Neural crest cell (in vitro differentiated cells): ENCODE results near the gene PGAP2. TPM values are rescaled to one million over a fixed set of nuclear protein-coding genes. Genes with fewer than 3 reads are reported as not detected.

Experiments used
- DNase-seq: peaks from one replicate; pipeline ENCODE4 v3.0.0; 2021; ENCODE audit warnings: low read depth, mixed read lengths, low spot score
- H3K27ac Mint-ChIP-seq: one replicate; pipeline ENCODE4 v1.8.0; 2021; ENCODE audit warnings: mild to moderate bottlenecking, mixed read lengths; ENCODE audit not compliant: unreplicated experiment
- H3K27me3 Mint-ChIP-seq: 2 replicates; pipeline ENCODE4 v1.8.0; 2021; ENCODE audit warnings: low read depth, mild to moderate bottlenecking, mixed read lengths
- H3K36me3 Mint-ChIP-seq: 2 replicates; pipeline ENCODE4 v1.8.0; 2021; ENCODE audit warnings: low read depth, mild to moderate bottlenecking, mixed read lengths
- H3K4me1 Mint-ChIP-seq: 2 replicates; pipeline ENCODE4 v1.8.0; 2021; ENCODE audit warnings: mixed read lengths
- H3K4me3 Mint-ChIP-seq: one replicate; pipeline ENCODE4 v1.8.0; 2021; ENCODE audit warnings: mild to moderate bottlenecking, mixed read lengths
- H3K9me3 Mint-ChIP-seq: 2 replicates; pipeline ENCODE4 v1.8.0; 2021; ENCODE audit warnings: mixed read lengths
- total RNA-seq: library from RNA; stranded (reverse); gene quantifications from 2 replicates; pipeline ENCODE4 v1.2.1, GENCODE V29; 2021
- TF ChIP-seq, protein P1 (sequence below): fragments of 200-600 bp; sonication (generic); conservative IDR thresholded peaks from 2 replicates; pipeline ENCODE4 v1.5.0; 2021; ENCODE audit warnings: antibody characterized with exemption, mild to moderate bottlenecking

Gene PGAP2
- total RNA-seq, 1 donor from 2014 or later = 34.8 TPM

DNA sequence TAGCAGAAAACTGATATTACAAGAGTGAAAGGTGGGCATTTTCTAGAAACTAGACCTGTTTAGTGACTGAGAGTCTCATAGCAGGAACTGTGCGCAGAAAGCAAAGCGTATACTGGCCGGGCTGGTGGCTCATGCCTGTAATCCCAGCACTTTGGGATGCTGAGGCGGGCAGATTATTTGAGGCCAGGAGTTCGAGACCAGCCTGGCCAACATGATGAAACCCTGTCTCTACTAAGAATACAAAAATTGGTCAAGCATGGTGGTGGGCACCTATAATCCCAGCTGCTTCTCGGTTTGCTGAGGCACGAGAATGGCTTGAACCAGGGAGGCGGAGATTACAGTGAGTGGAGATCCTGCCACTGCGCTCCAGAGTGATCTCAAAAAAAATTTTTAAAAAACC is 9.2 kb upstream of the PGAP2 start:
- TF ChIP-seq, protein P1, sequence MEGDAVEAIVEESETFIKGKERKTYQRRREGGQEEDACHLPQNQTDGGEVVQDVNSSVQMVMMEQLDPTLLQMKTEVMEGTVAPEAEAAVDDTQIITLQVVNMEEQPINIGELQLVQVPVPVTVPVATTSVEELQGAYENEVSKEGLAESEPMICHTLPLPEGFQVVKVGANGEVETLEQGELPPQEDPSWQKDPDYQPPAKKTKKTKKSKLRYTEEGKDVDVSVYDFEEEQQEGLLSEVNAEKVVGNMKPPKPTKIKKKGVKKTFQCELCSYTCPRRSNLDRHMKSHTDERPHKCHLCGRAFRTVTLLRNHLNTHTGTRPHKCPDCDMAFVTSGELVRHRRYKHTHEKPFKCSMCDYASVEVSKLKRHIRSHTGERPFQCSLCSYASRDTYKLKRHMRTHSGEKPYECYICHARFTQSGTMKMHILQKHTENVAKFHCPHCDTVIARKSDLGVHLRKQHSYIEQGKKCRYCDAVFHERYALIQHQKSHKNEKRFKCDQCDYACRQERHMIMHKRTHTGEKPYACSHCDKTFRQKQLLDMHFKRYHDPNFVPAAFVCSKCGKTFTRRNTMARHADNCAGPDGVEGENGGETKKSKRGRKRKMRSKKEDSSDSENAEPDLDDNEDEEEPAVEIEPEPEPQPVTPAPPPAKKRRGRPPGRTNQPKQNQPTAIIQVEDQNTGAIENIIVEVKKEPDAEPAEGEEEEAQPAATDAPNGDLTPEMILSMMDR = no peak
- DNase-seq = no peak
- Mint-ChIP-seq H3K9me3 (peaks cover 5% of the 10 kb centered on the region), H3K4me1 (peaks cover 27% of the 10 kb centered on the region), H3K27ac (no peak overlapping the region), H3K36me3 (peaks cover 9% of the 10 kb centered on the region), H3K27me3 (peaks cover 4% of the 10 kb centered on the region), H3K4me3 (peak overlapping the region; percentile 44)

DNA sequence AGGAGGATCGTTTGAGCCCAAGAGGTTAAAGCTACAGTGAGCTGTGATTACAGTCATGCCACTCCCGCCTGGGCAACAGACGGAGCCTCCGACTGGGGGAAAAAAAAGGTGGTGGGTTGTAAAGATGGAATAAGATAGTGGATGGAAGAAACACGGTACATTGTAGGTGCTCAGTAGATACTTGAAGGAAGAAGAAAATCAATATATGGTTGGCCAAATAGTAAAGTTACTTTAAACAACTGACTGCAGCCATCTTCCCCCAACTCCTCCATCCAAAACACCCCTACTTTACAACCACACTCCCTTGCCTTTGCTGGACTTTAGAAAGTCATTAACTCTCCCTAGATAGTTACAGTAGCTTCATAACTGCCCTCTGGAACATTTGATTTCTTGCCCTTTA is 8.5 kb upstream of the PGAP2 start:
- Mint-ChIP-seq H3K4me1 (peaks cover 27% of the 10 kb centered on the region), H3K36me3 (peaks cover 9% of the 10 kb centered on the region), H3K27ac (peak overlapping the region; percentile 1), H3K4me3 (no peak overlapping the region), H3K27me3 (peaks cover 4% of the 10 kb centered on the region), H3K9me3 (peaks cover 5% of the 10 kb centered on the region)
- TF ChIP-seq, protein P1 = no peak
- DNase-seq = no peak

DNA sequence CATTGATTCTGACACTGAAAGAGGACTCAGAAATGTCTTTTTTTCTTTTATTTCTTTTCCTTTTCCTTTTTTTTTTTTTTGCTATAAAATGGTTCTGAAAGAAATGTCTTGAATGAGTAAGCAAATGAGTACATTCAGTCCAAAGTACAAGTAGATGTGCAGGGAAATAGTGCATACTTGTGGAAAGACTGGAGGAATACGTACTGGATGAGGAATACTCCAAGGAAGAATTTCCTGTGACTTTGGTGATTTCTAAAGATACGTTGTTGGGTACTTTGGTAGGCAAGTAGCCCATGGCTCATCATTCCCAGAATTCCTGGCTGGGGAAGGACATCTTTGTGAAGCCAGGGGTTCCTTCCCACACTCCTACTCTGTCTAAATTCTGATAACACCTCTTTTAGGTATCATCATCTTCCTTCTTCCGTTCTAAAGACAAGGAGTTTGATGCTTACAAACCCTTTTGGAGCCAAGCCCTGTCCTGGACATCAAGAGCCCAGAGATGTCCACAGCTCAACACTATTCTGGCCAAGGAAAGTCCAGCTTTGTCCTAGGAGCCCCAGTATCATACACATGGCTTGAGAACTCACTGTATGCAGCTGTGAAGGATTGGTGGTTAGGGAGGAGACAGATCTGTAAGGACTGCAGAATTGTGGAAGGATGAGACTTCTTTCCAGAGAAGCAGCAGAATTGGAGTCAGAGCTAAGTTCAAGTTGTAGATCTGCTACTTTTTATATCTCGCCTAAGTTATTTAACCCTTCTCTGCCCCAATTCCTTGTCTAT is 6.2 kb upstream of the PGAP2 start:
- TF ChIP-seq, protein P1 = no peak
- DNase-seq = no peak
- no peak overlapping the region for H3K27ac Mint-ChIP-seq

DNA sequence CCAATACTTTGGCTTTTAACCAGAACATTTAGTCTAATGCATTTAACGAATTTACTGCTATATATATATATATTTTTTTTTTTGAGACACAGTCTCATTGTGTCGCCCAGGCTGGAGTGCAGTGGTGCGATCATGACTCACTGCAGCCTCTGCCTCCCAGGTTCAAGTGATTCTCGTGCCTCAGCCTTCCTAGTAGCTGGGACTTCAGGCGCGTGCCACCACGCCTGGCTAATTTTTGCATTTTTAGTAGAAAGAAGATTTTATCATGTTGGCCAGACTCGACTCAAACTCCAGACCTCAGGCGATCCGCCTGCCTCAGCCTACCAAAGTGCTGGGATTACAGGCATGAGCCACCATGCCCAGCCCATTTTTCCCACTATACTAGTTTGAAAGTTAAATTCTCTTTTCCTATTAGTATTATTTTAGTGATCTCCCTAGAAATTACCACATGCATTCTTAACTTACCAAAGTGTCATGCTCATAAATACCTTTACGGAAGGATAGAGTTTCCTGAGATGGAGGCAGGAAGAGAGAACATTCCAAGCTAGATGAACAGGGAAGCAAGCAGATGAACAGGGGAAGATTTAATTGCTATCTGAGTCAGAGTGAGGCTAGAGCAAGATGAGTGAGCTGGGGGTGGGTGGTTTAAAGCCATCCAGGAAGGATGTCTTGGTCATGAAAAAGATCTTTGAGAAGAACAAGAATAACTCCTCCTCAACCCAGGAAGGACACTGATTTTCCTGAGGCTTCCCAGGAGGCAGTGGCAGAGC is 4.4 kb upstream of the PGAP2 start:
- Mint-ChIP-seq H3K4me3 (no peak overlapping the region), H3K27ac (no peak overlapping the region), H3K36me3 (no peaks in the 10 kb centered on the region), H3K27me3 (no peaks in the 10 kb centered on the region), H3K9me3 (no peaks in the 10 kb centered on the region), H3K4me1 (peaks cover 11% of the 10 kb centered on the region)
- TF ChIP-seq, protein P1 = no peak
- no peak for DNase-seq

More for the DNA sequence above, 6.2 kb upstream of the PGAP2 start:
- Mint-ChIP-seq H3K36me3 (peaks cover 5% of the 10 kb centered on the region), H3K9me3 (peaks cover 5% of the 10 kb centered on the region), H3K4me1 (peaks cover 8% of the 10 kb centered on the region), H3K27me3 (peaks cover 4% of the 10 kb centered on the region), H3K4me3 (no peak overlapping the region)

DNA sequence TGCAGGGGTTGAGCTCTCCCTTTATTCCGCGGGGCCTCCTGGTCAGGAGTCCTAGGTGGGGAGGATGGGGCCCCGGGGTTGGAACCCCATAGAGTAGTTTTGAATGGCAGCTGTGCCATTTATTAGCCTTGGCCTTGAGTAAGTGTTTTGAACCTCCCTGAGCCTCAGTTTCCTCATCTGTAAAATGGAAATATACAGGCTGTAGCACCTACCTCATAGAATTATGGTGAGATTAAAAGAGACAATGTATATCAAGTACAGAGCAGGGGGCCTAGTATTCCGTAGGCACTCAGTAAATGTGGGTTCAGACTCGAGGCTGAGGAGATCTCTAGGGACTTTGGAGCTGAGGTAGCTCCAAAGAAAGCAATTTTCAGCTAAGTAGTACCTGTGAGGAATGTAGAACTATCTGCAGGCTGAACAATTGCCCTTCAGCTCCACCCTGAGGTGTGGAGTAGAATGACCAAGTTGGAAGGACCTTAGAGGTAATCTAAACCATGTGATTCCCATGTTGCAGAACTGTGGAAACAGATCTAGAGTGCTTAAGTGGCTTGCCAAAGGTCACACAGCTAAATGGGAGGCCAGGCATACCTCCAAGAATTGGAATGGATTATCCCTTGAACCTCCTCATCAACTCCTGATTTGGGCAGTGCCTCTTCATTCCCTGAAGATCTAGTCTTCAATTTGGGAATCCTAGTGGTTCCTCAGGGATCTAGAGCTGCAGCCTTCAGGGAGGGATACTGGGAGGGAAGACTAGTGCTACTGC is 682 bp downstream of the PGAP2 start:
- H3K4me1 Mint-ChIP-seq = peaks cover 18% of the 10 kb centered on the region
- no peaks in the 10 kb centered on the region for H3K27me3 Mint-ChIP-seq
- no peaks in the 10 kb centered on the region for H3K36me3 Mint-ChIP-seq
- no peaks in the 10 kb centered on the region for H3K9me3 Mint-ChIP-seq
- peak overlapping the region; percentile 95 for H3K4me3 Mint-ChIP-seq
- TF ChIP-seq, protein P1 = peak; percentile 56
- no peak overlapping the region for H3K27ac Mint-ChIP-seq
- DNase-seq = no peak
